ENCODE results near the gene RHEBL1. TPM values are rescaled to one million over a fixed set of nuclear protein-coding genes. Genes with fewer than 3 reads are reported as not detected.

Gene RHEBL1
- polyA plus RNA-seq, 3 donors = 0.17 to 0.96 (median 0.50) TPM

DNA sequence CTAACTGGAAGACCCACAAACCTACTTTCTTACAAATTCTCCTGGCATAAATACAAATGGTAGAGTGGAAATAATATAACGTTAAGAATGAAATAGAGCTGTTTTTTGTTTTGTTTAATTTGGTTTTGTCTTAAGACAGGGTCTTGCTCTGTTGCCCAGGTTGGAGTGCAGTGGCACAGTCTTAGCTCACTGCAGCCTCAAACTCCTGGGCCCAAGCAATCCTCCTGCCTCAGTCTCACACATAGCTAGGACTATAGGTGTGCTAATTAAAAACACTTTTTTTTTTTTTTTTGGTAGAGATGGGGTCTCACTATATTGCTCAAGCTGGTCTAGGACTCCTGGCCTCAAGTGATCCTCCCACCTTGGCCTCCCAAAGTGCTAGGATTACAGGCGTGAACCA lies 28.9 kb upstream of the RHEBL1 start:
- H3K9me3 ChIP-seq (replicated peaks in 1 of 2; ENCODE audit: control insufficient read depth in 1 of 2, insufficient read depth in 1 of 2, low read length in 2 of 2) = no peaks in the 10 kb centered on the region
- 100% methylated on average over 1 of the region's 2 CpGs for WGBS (ENCODE audit: insufficient coverage)
- H2AFZ ChIP-seq (ENCODE audit: insufficient read depth, low read depth, low read length, poor library complexity, severe bottlenecking) = no peak overlapping the region
- no peak for TF ChIP-seq CTCF (IDR thresholded peaks at IDR 0.05)
- peaks cover 9 to 16% of the 10 kb centered on the region in 2 donors for H3K4me1 ChIP-seq (ENCODE audit: control insufficient read depth in 1 of 2, insufficient read depth in 2 of 2, low read length in 2 of 2)
- Mint-ChIP-seq H3K27me3 (ENCODE audit: low read depth in 3 of 3) (peaks cover 25 to 29% (median 26%) of the 10 kb centered on the region in 3 donors), H3K4me3 (no peak overlapping the region), H3K27ac (peak overlapping the region in 2 of 7 donors; percentile 27 to 49), H3K4me1 (peaks cover 12% of the 10 kb centered on the region), H3K9me3 (peaks cover 0 to 6% (median 3%) of the 10 kb centered on the region in 7 donors), H3K36me3 (peaks cover 80 to 85% of the 10 kb centered on the region in 2 donors)
- peaks cover 61 to 84% of the 10 kb centered on the region in 2 donors for H3K36me3 ChIP-seq (replicated peaks in 1 of 2; ENCODE audit: control insufficient read depth in 1 of 2, insufficient read depth in 2 of 2, low read length in 2 of 2)
- H3K4me2 ChIP-seq (replicated peaks; ENCODE audit: extremely low read depth, low read length, poor library complexity, severe bottlenecking) = no peak overlapping the region
- peaks cover 22 to 23% of the 10 kb centered on the region in 2 donors for H3K27me3 ChIP-seq (ENCODE audit: control insufficient read depth in 2 of 2, insufficient read depth in 2 of 2, low read length in 2 of 2)
- H4K20me1 ChIP-seq (ENCODE audit: insufficient read depth, low read length) = peaks cover 41% of the 10 kb centered on the region
- H3K27ac ChIP-seq (ENCODE audit: low read depth in 1 of 2, low read length in 2 of 2) = no peak overlapping the region
- H3K4me3 ChIP-seq (replicated peaks in 1 of 3; ENCODE audit: low read depth in 2 of 3, low read length in 3 of 3) = no peak overlapping the region
- no peak for DNase-seq
- intact Hi-C loops (cut with micrococcal nuclease) = loop anchor here in 1 of 2 donors (5.0 kb wide), 1 partner anchor 36 kb away; the partner anchor contains the start of gene KMT2D
- H3K9ac ChIP-seq (ENCODE audit: insufficient read depth, low read length, poor library complexity, severe bottlenecking) = no peak overlapping the region
- H3K79me2 ChIP-seq (ENCODE audit: insufficient read depth, low read length) = no peaks in the 10 kb centered on the region

DNA sequence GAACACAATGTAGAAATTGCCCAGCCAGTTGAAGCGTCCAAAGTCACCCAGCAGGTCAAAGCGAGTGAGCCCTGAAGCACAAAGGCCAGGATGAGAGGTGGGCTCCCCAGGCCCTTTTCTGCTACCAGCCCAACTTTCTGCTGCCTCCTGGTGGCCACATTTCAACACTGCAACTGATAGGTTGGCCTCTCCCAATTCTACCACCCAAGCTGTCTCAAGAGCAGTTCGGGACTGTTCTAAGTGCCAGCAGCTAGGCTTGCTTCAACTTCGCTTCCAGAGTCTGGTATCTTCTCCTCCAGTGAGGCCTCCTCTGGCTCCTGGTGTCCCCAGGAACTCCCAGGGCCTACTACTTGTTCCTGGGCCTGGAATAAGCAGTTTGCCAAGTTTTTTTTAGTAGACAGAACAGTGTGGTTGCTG lies 28.3 kb upstream of the RHEBL1 start:
- H3K79me2 ChIP-seq (ENCODE audit: insufficient read depth, low read length) = no peaks in the 10 kb centered on the region

More for the DNA sequence above, 28.3 kb upstream of the RHEBL1 start:
- H3K36me3 ChIP-seq (replicated peaks in 1 of 2; ENCODE audit: control insufficient read depth in 1 of 2, insufficient read depth in 2 of 2, low read length in 2 of 2) = peaks cover 58 to 77% of the 10 kb centered on the region in 2 donors
- peak in 2 of 3 donors; percentile 48 to 51 for DNase-seq
- H3K4me2 ChIP-seq (replicated peaks; ENCODE audit: extremely low read depth, low read length, poor library complexity, severe bottlenecking) = no peak overlapping the region
- H3K27me3 Mint-ChIP-seq (ENCODE audit: low read depth in 3 of 3) = peaks cover 32 to 36% (median 33%) of the 10 kb centered on the region in 3 donors
- no peak overlapping the region for H3K4me3 Mint-ChIP-seq
- no peak overlapping the region for H3K27ac Mint-ChIP-seq
- WGBS (ENCODE audit: insufficient coverage) = 95% methylated on average over 3 of the region's 4 CpGs
- intact Hi-C loops (cut with micrococcal nuclease) = loop anchor here in 1 of 2 donors (5.0 kb wide), 1 partner anchor 36 kb away; the partner anchor contains the start of gene KMT2D
- H3K9me3 Mint-ChIP-seq = peaks cover 0 to 8% (median 3%) of the 10 kb centered on the region in 7 donors
- peaks cover 73 to 79% of the 10 kb centered on the region in 2 donors for H3K36me3 Mint-ChIP-seq
- peaks cover 29% of the 10 kb centered on the region in 2 donors for H3K27me3 ChIP-seq (ENCODE audit: control insufficient read depth in 2 of 2, insufficient read depth in 2 of 2, low read length in 2 of 2)
- no peak overlapping the region for H3K9ac ChIP-seq (ENCODE audit: insufficient read depth, low read length, poor library complexity, severe bottlenecking)
- H4K20me1 ChIP-seq (ENCODE audit: insufficient read depth, low read length) = peaks cover 35% of the 10 kb centered on the region
- H2AFZ ChIP-seq (ENCODE audit: insufficient read depth, low read depth, low read length, poor library complexity, severe bottlenecking) = no peak overlapping the region
- H3K9me3 ChIP-seq (replicated peaks in 1 of 2; ENCODE audit: control insufficient read depth in 1 of 2, insufficient read depth in 1 of 2, low read length in 2 of 2) = peaks cover 0 to 5% of the 10 kb centered on the region in 2 donors
- peaks cover 6 to 14% of the 10 kb centered on the region in 2 donors for H3K4me1 ChIP-seq (ENCODE audit: control insufficient read depth in 1 of 2, insufficient read depth in 2 of 2, low read length in 2 of 2)
- H3K4me1 Mint-ChIP-seq = peaks cover 14% of the 10 kb centered on the region
- H3K27ac ChIP-seq (ENCODE audit: low read depth in 1 of 2, low read length in 2 of 2) = no peak overlapping the region
- TF ChIP-seq CTCF (IDR thresholded peaks at IDR 0.05) = peak; percentile 95
- H3K4me3 ChIP-seq (replicated peaks in 1 of 3; ENCODE audit: low read depth in 2 of 3, low read length in 3 of 3) = no peak overlapping the region
